SK-N-MC (cell line): ENCODE data around the gene SPOCD1.

Experiments used
- EZH2 ChIP-seq: fragments of 200-600 bp; sonication (generic); IDR thresholded peaks from one replicate; pipeline ENCODE4 v1.6.1; 2017; ENCODE audit warnings: antibody characterized with exemption
- FOXP2 ChIP-seq: optimal IDR thresholded peaks from 2 replicates; pipeline ENCODE3; 2011; ENCODE audit warnings: mild to moderate bottlenecking, moderate library complexity; ENCODE audit not compliant: insufficient read depth; ENCODE audit errors: extremely low read length, control extremely low read depth
- POLR2AphosphoS5 ChIP-seq: IDR thresholded peaks from 2 replicates; pipeline ENCODE4 v1.6.1; 2012; ENCODE audit warnings: mild to moderate bottlenecking, low read depth, low read length, borderline replicate concordance

DNA sequence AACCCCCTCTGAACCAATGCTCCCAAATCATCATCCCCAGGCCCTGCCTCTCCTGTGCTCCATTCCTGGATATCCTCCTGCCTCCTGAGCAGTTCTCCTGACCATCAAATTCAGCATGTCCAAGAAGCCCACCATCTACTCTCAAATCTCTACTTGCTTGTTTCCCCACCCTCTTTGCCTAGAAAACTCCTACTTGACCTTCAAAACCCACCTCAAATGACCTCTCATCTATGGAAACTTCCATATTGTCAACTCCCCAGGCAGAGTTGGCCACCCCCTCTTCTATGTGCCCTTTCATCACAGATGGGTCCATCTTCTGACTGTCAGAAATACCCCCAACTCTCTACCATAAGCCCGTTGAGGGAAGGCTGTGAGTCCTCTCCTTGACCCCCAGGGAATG lies 68.5 kb downstream of the SPOCD1 start:
- TF ChIP-seq EZH2 (no peak), POLR2AphosphoS5 (no peak), FOXP2 (no peak)
